LNCAP (cell line): ENCODE measurements around the gene ADAM23.

Experiments
- CTCF ChIP-seq: fragments of 450-650 bp; IDR thresholded peaks from 2 replicates; pipeline ENCODE4 v1.5.1; 2017; ENCODE audit warnings: mild to moderate bottlenecking

Gene ADAM23

GRCh38 chr2:206512999-206513398 is 69.7 kb downstream of the ADAM23 start:
- no peak for TF ChIP-seq CTCF

- no peak for TF ChIP-seq CTCF
These were observed 72.2 kb downstream of the ADAM23 start for GRCh38 chr2:206515580-206515979.

GRCh38 chr2:206518997-206519396 is 75.7 kb downstream of the ADAM23 start:
- no peak for TF ChIP-seq CTCF

- TF ChIP-seq CTCF, result no peak
These were observed 77.1 kb downstream of the ADAM23 start for GRCh38 chr2:206520450-206520849.

- TF ChIP-seq CTCF, result no peak
These were observed 77.8 kb downstream of the ADAM23 start for GRCh38 chr2:206521115-206521514.

- no peak for TF ChIP-seq CTCF
These were observed 78.3 kb downstream of the ADAM23 start for GRCh38 chr2:206521612-206522011.

GRCh38 chr2:206526416-206526815 is 83.1 kb downstream of the ADAM23 start:
- TF ChIP-seq CTCF, result no peak

GRCh38 chr2:206527153-206527552 is 83.8 kb downstream of the ADAM23 start:
- no peak for TF ChIP-seq CTCF
